A549 (cell line): Measurements from ENCODE around the gene SUGCT. TPM values are rescaled to one million over a fixed set of nuclear protein-coding genes. Genes with fewer than 3 reads are reported as not detected.

Source experiments
- ATAC-seq, 2 experiments: fragments of 200-7000 bp in 1 of 2; fragments of >200 bp in 1 of 2; cut with Nextera tagmentation in 1 of 2; cut with Tn5 transposase in 1 of 2; 3 replicates each; pipeline versions ENCODE4 v1.8.0 to v1.9.1; 2018 to 2020; ENCODE audit warnings: mild to moderate bottlenecking in 1 of 2, moderate library complexity in 1 of 2
- CTCF ChIA-PET: fragments of 300-600 bp; sonication (Branson Sonifier 250); formaldehyde crosslinking; extraction: SDS; loops from one replicate; lab custom pipeline; 2021; ENCODE audit warnings: antibody characterized with exemption, inconsistent platforms; lab: Yijun Ruan, JAX
- POLR2A ChIA-PET: fragments of 350-600 bp; formaldehyde crosslinking; extraction: SDS; loops from one replicate; lab custom pipeline; 2021; ENCODE audit warnings: antibody characterized with exemption, inconsistent platforms; lab: Yijun Ruan, JAX
- DNase-seq, 2 experiments: peaks; one replicate each; pipeline versions ENCODE4 v3.0.0 to v3.0.0-alpha.2; 2011 to 2016; ENCODE audit warnings: low read depth in 1 of 2, low spot score in 1 of 2
- FAIRE-seq: peaks from 2 replicates; lab custom pipeline; 2011; peaks lifted over from hg19 to GRCh38; lab: Jason Lieb, UNC
- H3K27ac ChIP-seq, 2 experiments: fragments of >200 bp; sonication (Bioruptor Twin); formaldehyde crosslinking; 3 replicates each; pipeline ENCODE4 v1.5.1; 2016 to 2017
- H3K4me1 ChIP-seq: fragments of >200 bp; sonication (Bioruptor Twin); formaldehyde crosslinking; 3 replicates; pipeline ENCODE4 v1.6.1; 2016
- H3K4me2 ChIP-seq: fragments of >200 bp; sonication (Bioruptor Twin); formaldehyde crosslinking; 3 replicates; pipeline ENCODE4 v1.6.1; 2016
- H3K4me3 ChIP-seq: fragments of >200 bp; sonication (Bioruptor Twin); formaldehyde crosslinking; 3 replicates; pipeline ENCODE4 v1.5.1; 2016
- H3K9me3 ChIP-seq: fragments of >200 bp; sonication (Bioruptor Twin); formaldehyde crosslinking; 3 replicates; pipeline ENCODE4 v1.6.1; 2016
- BCL3 ChIP-seq: fragments of >200 bp; sonication (Bioruptor Twin); formaldehyde crosslinking; IDR thresholded peaks from 3 replicates; pipeline ENCODE4 v1.6.1; 2016
- CBX2 ChIP-seq: fragments of 200-600 bp; sonication (generic); IDR thresholded peaks from 2 replicates; pipeline ENCODE4 v1.6.1; 2016; ENCODE audit warnings: low read depth, mild to moderate bottlenecking, borderline replicate concordance
- CBX8 ChIP-seq: fragments of 200-600 bp; sonication (generic); IDR thresholded peaks from 2 replicates; pipeline ENCODE4 v1.6.1; 2016
- CHD2 ChIP-seq: fragments of 150-350 bp; IDR thresholded peaks from 2 replicates; pipeline ENCODE4 v1.6.1; 2014; ENCODE audit warnings: low read length; ENCODE audit not compliant: partially characterized antibody
- EHF ChIP-seq: fragments of 250-450 bp; sonication (Bioruptor Pico); IDR thresholded peaks from 2 replicates; pipeline ENCODE4 v1.5.0; 2020; ENCODE audit warnings: mild to moderate bottlenecking
- ESRRA ChIP-seq: fragments of 150-350 bp; IDR thresholded peaks from 2 replicates; pipeline ENCODE4 v1.6.1; 2014; ENCODE audit warnings: mild to moderate bottlenecking, low read length, borderline replicate concordance
- FOSL2 ChIP-seq, 2 experiments: fragments of 450-650 bp in 1 of 2; fragments of >200 bp in 1 of 2; sonication (Bioruptor Twin) in 1 of 2; formaldehyde crosslinking; IDR thresholded peaks; 2 replicates each; pipeline versions ENCODE4 v1.5.0 to v1.6.1; 2016 to 2020; ENCODE audit warnings: mild to moderate bottlenecking in 1 of 2, moderate library complexity in 1 of 2
- HES2 ChIP-seq: fragments of >200 bp; sonication (Bioruptor Twin); formaldehyde crosslinking; IDR thresholded peaks from 2 replicates; pipeline ENCODE4 v1.6.1; 2016
- HOXB13 ChIP-seq: fragments of 250-450 bp; sonication (Bioruptor Pico); IDR thresholded peaks from 2 replicates; pipeline ENCODE4 v1.5.0; 2020; ENCODE audit warnings: low read depth, mild to moderate bottlenecking, moderate library complexity
- MAFK ChIP-seq: fragments of 450-650 bp; IDR thresholded peaks from 2 replicates; pipeline ENCODE4 v1.6.1; 2014; ENCODE audit not compliant: partially characterized antibody
- MAX ChIP-seq: IDR thresholded peaks from 2 replicates; pipeline ENCODE4 v1.6.1; 2012
- MYC ChIP-seq: IDR thresholded peaks from 2 replicates; pipeline ENCODE4 v1.6.1; 2012; ENCODE audit warnings: mild to moderate bottlenecking, inconsistent platforms, low read length, improper control_type of control experiment, borderline replicate concordance
- NR3C1 ChIP-seq: fragments of >200 bp; sonication (Bioruptor Twin); formaldehyde crosslinking; IDR thresholded peaks from 3 replicates; pipeline ENCODE4 v1.6.1; 2017
- POLR2AphosphoS2 ChIP-seq: conservative IDR thresholded peaks from 2 replicates; pipeline ENCODE4 v1.6.1; 2012; ENCODE audit warnings: low read length, improper control_type of control experiment, inconsistent platforms
- RARB ChIP-seq: fragments of 250-450 bp; sonication (Bioruptor Pico); IDR thresholded peaks from 2 replicates; pipeline ENCODE4 v1.8.0; 2021; ENCODE audit warnings: mild to moderate bottlenecking, moderate library complexity
- RCOR1 ChIP-seq: fragments of 150-350 bp; IDR thresholded peaks from 2 replicates; pipeline ENCODE4 v1.6.1; 2014; ENCODE audit warnings: antibody characterized with exemption, low read length, low read depth
- RFX5 ChIP-seq: fragments of 450-650 bp; IDR thresholded peaks from 2 replicates; pipeline ENCODE4 v1.7.1; 2014; ENCODE audit warnings: antibody characterized with exemption, mild to moderate bottlenecking, moderate library complexity
- RNF2 ChIP-seq: fragments of 200-600 bp; sonication (generic); IDR thresholded peaks from 2 replicates; pipeline ENCODE4 v1.6.1; 2016; ENCODE audit warnings: low read depth, mild to moderate bottlenecking, antibody characterized with exemption, moderate library complexity, borderline replicate concordance
- SMC3 ChIP-seq: fragments of >200 bp; sonication (Bioruptor Twin); formaldehyde crosslinking; IDR thresholded peaks from 3 replicates; pipeline ENCODE4 v1.6.1; 2018; ENCODE audit warnings: inconsistent platforms
- TFCP2L1 ChIP-seq: fragments of 250-450 bp; sonication (Bioruptor Pico); IDR thresholded peaks from 2 replicates; pipeline ENCODE4 v1.5.0; 2021; ENCODE audit warnings: mild to moderate bottlenecking
- ZC3H11A ChIP-seq: fragments of 450-650 bp; IDR thresholded peaks from 2 replicates; pipeline ENCODE4 v1.6.1; 2014; ENCODE audit warnings: antibody characterized with exemption, mild to moderate bottlenecking
- ZFP36 ChIP-seq: fragments of 450-650 bp; IDR thresholded peaks from 2 replicates; pipeline ENCODE4 v1.6.1; 2014; ENCODE audit warnings: borderline replicate concordance; ENCODE audit not compliant: partially characterized antibody
- ZNF302 ChIP-seq: fragments of 250-450 bp; sonication (Bioruptor Pico); IDR thresholded peaks from 2 replicates; pipeline ENCODE4 v1.9.0; 2021; ENCODE audit warnings: inconsistent platforms, mild to moderate bottlenecking, moderate library complexity
- WGBS: methylation state at CpG from one replicate; pipeline ENCODE4 v1.1.6; 2017; ENCODE audit errors: missing lambda C conversion rate; 5-methylcytosine and 5-hydroxymethylcytosine counted together
- polyA plus RNA-seq, 4 experiments: library from polyadenylated mRNA; depleted of rRNA in 3 of 4; stranded (reverse); fragments of >200 nt; fragmentation: RNase III in 1 of 4; extraction: RNeasy Plus Mini Kit Qiagen cat#74134 plus additional on column Dnase treatment in 1 of 4; gene quantifications; 2 replicates in 3 of 4; 3 replicates in 1 of 4; pipeline ENCODE4 v1.2.3, GENCODE V29; 2011 to 2017

Gene SUGCT
- polyA plus RNA-seq, 2 of the 4 experiments (the other 2 are of a cell fraction) = 1.4 to 1.6 TPM

- Histone ChIP-seq H3K9me3 (no peaks in the 10 kb centered on the region), H3K27ac (no peak overlapping the region), H3K4me3 (no peak overlapping the region), H3K4me1 (no peaks in the 10 kb centered on the region), H3K4me2 (no peak overlapping the region)
- FAIRE-seq (no peak), ATAC-seq (no peak), DNase-seq (no peak)
- ChIA-PET CTCF (no interaction called here), POLR2A (no interaction called here)
- TF ChIP-seq MAFK = peak; percentile 37
- TF ChIP-seq ZFP36 = no peak
- TF ChIP-seq CBX8 = no peak
Observed at GRCh38 chr7:40306596-40306995, 171.8 kb downstream of the SUGCT start.

- Histone ChIP-seq H3K27ac (no peak overlapping the region), H3K4me2 (no peak overlapping the region), H3K4me1 (no peaks in the 10 kb centered on the region), H3K4me3 (no peak overlapping the region), H3K9me3 (no peaks in the 10 kb centered on the region)
- ATAC-seq = no peak
- no peak for DNase-seq
- ChIA-PET POLR2A (no interaction called here), CTCF (no interaction called here)
- FAIRE-seq = no peak
- 2% methylated on average over 4 of the region's 4 CpGs for WGBS
- no peak for TF ChIP-seq ZFP36
- no peak for TF ChIP-seq RARB
- no peak for TF ChIP-seq RNF2
- no peak for TF ChIP-seq RCOR1
- no peak for TF ChIP-seq MAX
- TF ChIP-seq FOSL2 (IDR thresholded peaks at IDR 0.05) = no peak
- no peak for TF ChIP-seq FOSL2 (CRISPR knock-in tag; IDR thresholded peaks at IDR 0.05)
- no peak for TF ChIP-seq MYC
- no peak for TF ChIP-seq TFCP2L1 (CRISPR knock-in tag)
- TF ChIP-seq POLR2AphosphoS2 = no peak
- TF ChIP-seq CHD2 = no peak
- TF ChIP-seq BCL3 = no peak
- TF ChIP-seq HES2 = no peak
- TF ChIP-seq HOXB13 (CRISPR knock-in tag) = no peak
- no peak for TF ChIP-seq CBX2
- no peak for TF ChIP-seq ZC3H11A
- TF ChIP-seq NR3C1 = no peak
- no peak for TF ChIP-seq EHF (CRISPR knock-in tag)
- TF ChIP-seq ZNF302 = no peak
Observed at GRCh38 chr7:40310258-40310657, 175.5 kb downstream of the SUGCT start.

- ChIA-PET POLR2A (no interaction called here), CTCF (interaction anchor here (1.7 kb wide), 1 partner anchor 17 kb away, joined by 5 read pairs; no protein-coding TSS in a partner anchor)
- H3K9me3 ChIP-seq = no peaks in the 10 kb centered on the region
- DNase-seq (no peak), FAIRE-seq (no peak), ATAC-seq (no peak)
- H3K27ac ChIP-seq = no peak overlapping the region
- H3K4me2 ChIP-seq = no peak overlapping the region
- TF ChIP-seq MAFK (no peak), ESRRA (no peak), SMC3 (no peak), HOXB13 (CRISPR knock-in tag) (no peak), RFX5 (no peak)
- 25% methylated on average over 3 of the region's 3 CpGs for WGBS
- no peak overlapping the region for H3K4me3 ChIP-seq
- no peaks in the 10 kb centered on the region for H3K4me1 ChIP-seq
Observed at GRCh38 chr7:40311307-40311706, 176.5 kb downstream of the SUGCT start.
